ENCODE data around the gene IQGAP2.

Gene IQGAP2

DNA sequence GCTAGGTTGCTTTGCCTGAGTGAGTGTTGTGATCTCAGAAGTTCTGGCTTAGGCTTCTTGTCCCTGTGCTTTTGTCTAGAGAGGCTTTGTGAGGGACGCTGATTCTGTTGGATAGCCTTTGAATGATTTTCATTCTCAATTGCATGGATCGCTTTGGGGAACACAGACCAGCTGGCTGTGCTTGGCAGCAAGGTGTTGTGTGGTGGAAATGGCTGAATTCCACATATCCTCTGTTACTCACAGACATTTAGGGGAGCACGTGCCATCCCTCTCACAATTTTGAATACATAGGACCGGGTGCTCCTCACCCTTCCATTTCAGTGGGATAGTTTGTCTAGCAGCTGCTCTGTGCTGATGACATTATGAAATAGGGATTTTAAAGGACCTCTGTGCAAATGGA, 76.2 kb downstream of the IQGAP2 start:
- Mint-ChIP-seq H3K36me3 (ENCODE audit: low read depth) (peaks cover 13% of the 10 kb centered on the region), H3K4me1 (ENCODE audit: low read depth) (peaks cover 22% of the 10 kb centered on the region), H3K27ac (no peak overlapping the region), H3K27me3 (ENCODE audit: low read depth) (no peaks in the 10 kb centered on the region), H3K4me3 (no peak overlapping the region), H3K9me3 (no peaks in the 10 kb centered on the region)

DNA sequence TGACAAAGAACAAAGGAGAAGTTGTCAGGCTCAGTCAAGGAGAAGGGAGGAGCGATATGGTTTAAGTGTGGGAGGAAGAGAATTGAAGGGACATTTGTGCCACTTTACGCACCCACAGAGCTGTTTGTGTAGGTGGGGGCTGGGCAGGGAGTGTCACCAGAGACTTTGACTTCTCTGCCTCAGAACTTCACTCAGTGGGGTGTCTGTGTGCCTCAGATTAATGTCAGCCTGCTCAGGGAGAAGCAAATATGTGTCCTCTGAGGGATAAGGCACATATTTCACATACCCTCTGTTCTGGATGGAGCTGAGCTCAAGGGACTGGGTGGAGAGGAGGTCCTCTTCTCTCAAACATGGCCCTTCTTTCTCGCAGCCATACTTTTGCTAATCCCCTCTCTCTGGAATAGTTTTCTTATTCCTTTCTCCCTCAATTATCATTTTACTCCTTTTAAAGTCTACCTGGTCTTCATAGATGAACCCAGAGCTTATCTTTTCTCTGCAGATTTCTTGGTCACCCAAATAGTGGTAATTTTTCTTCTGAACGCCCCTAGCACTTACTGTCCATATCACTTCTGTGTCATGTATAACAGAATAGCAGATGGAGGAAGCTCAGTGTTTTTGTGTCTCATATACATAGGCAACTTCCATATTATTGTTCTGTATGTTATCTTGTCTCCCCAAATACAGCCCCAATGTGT, 77.0 kb downstream of the IQGAP2 start:
- Mint-ChIP-seq H3K4me1 (ENCODE audit: low read depth) (peaks cover 18% of the 10 kb centered on the region), H3K4me3 (no peak overlapping the region), H3K9me3 (no peaks in the 10 kb centered on the region), H3K27ac (no peak overlapping the region), H3K27me3 (ENCODE audit: low read depth) (no peaks in the 10 kb centered on the region), H3K36me3 (ENCODE audit: low read depth) (peaks cover 12% of the 10 kb centered on the region)

DNA sequence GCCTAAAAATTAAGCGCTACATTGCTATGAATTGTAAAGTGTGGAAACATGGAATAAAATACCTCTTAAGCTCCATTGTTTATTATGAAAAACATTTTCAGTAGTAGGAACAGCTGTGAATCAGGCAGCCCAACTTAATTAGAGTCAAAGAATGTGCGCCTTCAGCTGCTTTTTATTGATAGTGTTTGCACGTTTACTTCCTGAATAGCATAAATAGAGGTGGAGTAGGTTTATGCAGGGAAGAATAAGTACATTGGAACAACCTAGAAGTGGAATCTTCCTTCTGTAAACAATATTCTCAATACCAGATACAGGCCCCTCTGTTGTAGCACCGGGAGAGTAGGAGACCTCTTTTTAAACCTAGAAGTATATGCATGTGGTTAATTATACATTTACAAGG, 79.9 kb downstream of the IQGAP2 start:
- no peak overlapping the region for H3K4me3 Mint-ChIP-seq
- H3K4me1 Mint-ChIP-seq (ENCODE audit: low read depth), result peaks cover 9% of the 10 kb centered on the region
- no peak overlapping the region for H3K27ac Mint-ChIP-seq
- H3K36me3 Mint-ChIP-seq (ENCODE audit: low read depth), result peaks cover 6% of the 10 kb centered on the region
- no peaks in the 10 kb centered on the region for H3K9me3 Mint-ChIP-seq
- H3K27me3 Mint-ChIP-seq (ENCODE audit: low read depth), result no peaks in the 10 kb centered on the region

DNA sequence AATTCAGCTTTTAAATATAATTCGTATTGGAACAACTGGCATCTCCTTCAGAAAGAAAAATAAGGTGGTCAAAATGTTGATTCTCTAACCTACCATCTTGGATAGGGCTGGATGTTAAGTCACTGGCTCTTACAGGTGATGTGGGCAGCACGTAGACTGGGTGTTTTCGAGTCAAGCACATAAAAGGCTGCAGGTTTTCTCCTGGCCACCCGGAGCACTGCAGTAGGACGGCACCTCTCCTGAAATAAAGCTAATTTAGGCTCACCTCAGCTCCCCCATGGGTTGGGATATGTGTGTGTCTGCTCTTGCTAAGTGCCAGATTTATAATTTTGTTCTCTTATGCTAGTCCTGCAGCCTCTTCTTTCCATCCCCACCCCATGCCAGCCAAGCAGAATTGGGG, 80.3 kb downstream of the IQGAP2 start:
- no peak overlapping the region for H3K4me3 Mint-ChIP-seq
- H3K4me1 Mint-ChIP-seq (ENCODE audit: low read depth), result peaks cover 9% of the 10 kb centered on the region
- peaks cover 6% of the 10 kb centered on the region for H3K36me3 Mint-ChIP-seq (ENCODE audit: low read depth)
- H3K9me3 Mint-ChIP-seq, result no peaks in the 10 kb centered on the region
- no peaks in the 10 kb centered on the region for H3K27me3 Mint-ChIP-seq (ENCODE audit: low read depth)
- H3K27ac Mint-ChIP-seq, result no peak overlapping the region

DNA sequence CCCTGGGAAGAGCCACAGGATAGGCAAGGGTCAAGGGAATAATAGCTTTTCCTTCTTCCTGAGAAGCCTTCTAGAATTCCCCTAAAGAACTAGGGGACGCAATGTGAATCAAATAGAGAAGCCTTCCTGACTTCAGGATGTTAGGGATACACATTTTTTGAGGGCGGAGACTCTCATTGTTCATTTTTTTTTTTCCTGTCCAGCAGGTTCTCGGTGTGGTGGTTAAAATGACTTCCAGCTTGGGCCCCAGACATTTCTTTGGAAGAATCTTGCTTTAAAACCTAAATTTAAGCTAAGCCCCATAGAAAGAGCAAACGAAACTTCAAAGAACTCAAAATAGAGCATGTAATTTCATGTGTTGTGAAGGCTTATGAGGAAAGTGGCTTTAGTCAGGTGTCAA, 80.8 kb downstream of the IQGAP2 start:
- no peak overlapping the region for H3K27ac Mint-ChIP-seq
- peaks cover 5% of the 10 kb centered on the region for H3K36me3 Mint-ChIP-seq (ENCODE audit: low read depth)
- no peaks in the 10 kb centered on the region for H3K9me3 Mint-ChIP-seq
- no peaks in the 10 kb centered on the region for H3K27me3 Mint-ChIP-seq (ENCODE audit: low read depth)
- no peak overlapping the region for H3K4me3 Mint-ChIP-seq
- peaks cover 9% of the 10 kb centered on the region for H3K4me1 Mint-ChIP-seq (ENCODE audit: low read depth)

DNA sequence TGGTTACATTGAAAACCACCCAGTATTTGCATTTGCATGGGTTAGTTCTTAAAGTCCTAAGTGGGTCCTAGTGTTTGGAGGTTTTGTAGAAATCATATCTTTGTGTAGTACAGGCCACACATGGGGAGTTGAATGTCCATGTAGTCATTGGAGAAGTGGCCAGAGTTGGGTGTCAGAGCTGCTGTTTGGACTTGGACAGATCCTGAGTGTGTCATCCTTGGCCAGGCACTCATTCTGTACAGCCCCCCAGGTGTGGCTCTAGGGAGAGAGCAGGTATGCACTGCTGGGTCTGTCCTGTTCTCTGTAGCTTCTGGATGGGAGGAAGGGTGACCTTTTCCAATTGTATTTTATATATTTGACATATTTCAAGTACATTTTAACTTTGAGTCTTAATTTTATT, 82.4 kb downstream of the IQGAP2 start:
- Mint-ChIP-seq H3K9me3 (no peaks in the 10 kb centered on the region), H3K36me3 (ENCODE audit: low read depth) (peaks cover 5% of the 10 kb centered on the region), H3K27me3 (ENCODE audit: low read depth) (no peaks in the 10 kb centered on the region), H3K27ac (no peak overlapping the region), H3K4me3 (no peak overlapping the region), H3K4me1 (ENCODE audit: low read depth) (peaks cover 4% of the 10 kb centered on the region)

DNA sequence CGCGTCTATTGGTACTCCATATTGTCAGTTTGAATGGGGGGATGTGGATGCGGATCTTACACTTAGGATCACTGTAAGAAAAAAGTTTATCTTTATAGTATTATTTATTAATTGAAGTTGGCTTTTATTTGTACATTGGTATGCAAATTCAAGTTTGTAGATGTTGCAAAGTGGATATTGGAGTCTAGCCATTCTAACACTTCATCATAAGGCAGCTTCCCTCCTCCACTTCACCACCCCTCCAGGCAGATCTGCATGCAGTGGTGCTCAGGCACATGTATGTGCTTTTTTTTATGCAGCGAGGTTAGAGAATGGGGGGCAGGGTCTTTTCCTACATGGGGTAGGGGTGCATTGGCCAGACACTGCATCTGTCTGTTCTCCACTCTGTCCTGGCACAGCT, 84.3 kb downstream of the IQGAP2 start:
- Mint-ChIP-seq H3K27ac (no peak overlapping the region), H3K27me3 (ENCODE audit: low read depth) (no peaks in the 10 kb centered on the region), H3K9me3 (no peaks in the 10 kb centered on the region), H3K4me3 (no peak overlapping the region), H3K36me3 (ENCODE audit: low read depth) (peaks cover 2% of the 10 kb centered on the region), H3K4me1 (ENCODE audit: low read depth) (peaks cover 13% of the 10 kb centered on the region)

DNA sequence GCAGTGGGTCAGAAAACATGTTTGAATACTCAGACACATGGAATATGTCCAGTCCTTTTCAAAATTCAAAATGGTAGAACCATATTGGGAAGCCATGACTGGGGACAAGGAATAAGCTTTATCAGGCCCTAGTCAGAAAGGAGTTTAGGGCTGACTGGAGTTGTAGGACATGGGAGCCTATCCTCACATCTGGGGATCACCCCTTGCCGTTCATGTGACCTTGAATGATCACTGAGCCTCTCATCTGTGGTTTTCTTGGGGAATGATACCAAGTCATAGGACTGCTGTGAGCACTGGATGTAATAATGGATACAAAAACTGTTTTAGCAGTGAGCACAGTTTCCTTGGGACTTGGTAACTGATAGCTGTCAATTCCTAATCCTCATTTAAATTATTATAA, 84.7 kb downstream of the IQGAP2 start:
- Mint-ChIP-seq H3K4me1 (ENCODE audit: low read depth) (peaks cover 17% of the 10 kb centered on the region), H3K27ac (no peak overlapping the region), H3K9me3 (no peaks in the 10 kb centered on the region), H3K4me3 (no peak overlapping the region), H3K36me3 (ENCODE audit: low read depth) (peaks cover 1% of the 10 kb centered on the region), H3K27me3 (ENCODE audit: low read depth) (no peaks in the 10 kb centered on the region)

DNA sequence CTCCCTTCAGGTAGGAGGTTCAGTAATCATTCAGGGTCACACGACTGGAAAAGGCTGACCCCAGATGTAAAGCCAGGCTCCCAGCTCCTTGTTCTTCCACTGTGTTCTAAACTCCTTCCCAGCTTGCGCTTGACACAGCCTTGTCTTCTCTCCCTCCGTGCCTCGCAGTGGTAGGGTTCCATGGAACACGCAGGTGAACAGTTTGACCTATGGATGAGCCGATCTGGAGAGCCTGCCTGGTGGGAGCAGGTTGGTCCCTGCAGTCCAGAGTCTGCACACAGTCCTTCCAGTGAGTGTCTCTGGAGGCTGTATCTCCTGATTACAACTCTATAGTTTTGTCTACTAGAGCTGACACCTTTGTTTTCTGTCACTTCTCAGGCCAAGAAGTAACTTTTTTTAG, 85.9 kb downstream of the IQGAP2 start:
- Mint-ChIP-seq H3K27ac (no peak overlapping the region), H3K4me1 (ENCODE audit: low read depth) (peaks cover 18% of the 10 kb centered on the region), H3K4me3 (no peak overlapping the region), H3K27me3 (ENCODE audit: low read depth) (no peaks in the 10 kb centered on the region), H3K9me3 (no peaks in the 10 kb centered on the region), H3K36me3 (ENCODE audit: low read depth) (peaks cover 1% of the 10 kb centered on the region)

DNA sequence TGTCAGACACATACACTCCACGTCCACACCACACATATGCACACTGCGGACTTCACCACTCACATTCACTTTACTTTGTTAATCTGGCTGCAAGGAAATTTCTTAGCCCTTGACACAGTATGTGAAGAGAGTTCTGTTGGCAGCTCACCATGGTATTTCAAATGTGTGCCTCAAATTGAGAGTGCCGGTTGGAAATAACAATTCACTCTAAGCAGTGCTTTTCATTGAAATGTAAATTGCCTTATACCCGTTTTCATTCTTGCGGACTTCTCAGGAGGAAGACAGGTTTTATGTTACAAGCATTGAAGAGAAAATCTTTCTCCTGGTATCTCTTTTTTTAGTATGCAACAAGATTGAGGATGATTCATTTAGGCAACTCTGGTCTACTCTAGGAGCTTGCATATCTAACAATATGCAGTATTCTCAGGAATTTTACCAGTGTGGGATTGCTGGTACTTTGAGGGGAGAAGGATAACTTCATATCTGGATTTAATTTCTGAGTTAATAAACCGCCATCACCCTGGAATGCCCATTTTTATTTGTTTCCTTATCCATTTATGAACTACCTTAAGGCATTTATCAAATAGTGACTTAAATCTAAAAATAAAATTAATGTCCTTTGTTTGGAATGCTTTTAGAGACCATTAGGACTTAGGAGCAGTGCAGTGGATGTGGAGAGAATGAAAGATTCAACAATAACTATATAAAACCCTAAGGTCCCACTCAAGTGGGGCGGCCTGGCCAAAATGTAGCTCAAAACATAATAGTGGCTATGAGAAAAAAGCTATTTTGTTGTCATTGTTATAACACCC, 87.0 kb downstream of the IQGAP2 start:
- Mint-ChIP-seq H3K36me3 (ENCODE audit: low read depth) (peaks cover 6% of the 10 kb centered on the region), H3K4me3 (no peak overlapping the region), H3K4me1 (ENCODE audit: low read depth) (peaks cover 20% of the 10 kb centered on the region), H3K9me3 (no peaks in the 10 kb centered on the region), H3K27ac (no peak overlapping the region), H3K27me3 (ENCODE audit: low read depth) (no peaks in the 10 kb centered on the region)

DNA sequence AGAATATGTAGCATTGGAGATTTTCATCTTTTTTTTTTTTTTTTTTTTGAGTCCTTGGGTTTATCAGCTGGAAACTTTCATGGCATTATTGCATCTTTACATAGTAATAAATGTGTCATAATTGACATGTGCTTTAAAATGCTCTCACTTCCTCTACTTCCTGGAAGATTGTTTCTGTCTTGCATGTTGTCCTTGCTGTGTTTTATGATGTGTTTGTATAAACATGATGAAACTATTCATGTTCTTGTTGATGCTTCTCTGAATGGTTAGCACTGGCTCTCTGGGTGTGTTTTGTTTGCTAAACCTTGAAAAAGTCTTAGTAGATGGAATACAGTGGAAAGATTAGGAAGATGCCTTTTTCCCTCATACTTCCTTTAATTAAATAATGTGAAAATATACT, 87.9 kb downstream of the IQGAP2 start:
- H3K27ac Mint-ChIP-seq, result no peak overlapping the region
- H3K36me3 Mint-ChIP-seq (ENCODE audit: low read depth), result peaks cover 6% of the 10 kb centered on the region
- no peaks in the 10 kb centered on the region for H3K27me3 Mint-ChIP-seq (ENCODE audit: low read depth)
- no peak overlapping the region for H3K4me3 Mint-ChIP-seq
- H3K9me3 Mint-ChIP-seq, result no peaks in the 10 kb centered on the region
- peaks cover 20% of the 10 kb centered on the region for H3K4me1 Mint-ChIP-seq (ENCODE audit: low read depth)

DNA sequence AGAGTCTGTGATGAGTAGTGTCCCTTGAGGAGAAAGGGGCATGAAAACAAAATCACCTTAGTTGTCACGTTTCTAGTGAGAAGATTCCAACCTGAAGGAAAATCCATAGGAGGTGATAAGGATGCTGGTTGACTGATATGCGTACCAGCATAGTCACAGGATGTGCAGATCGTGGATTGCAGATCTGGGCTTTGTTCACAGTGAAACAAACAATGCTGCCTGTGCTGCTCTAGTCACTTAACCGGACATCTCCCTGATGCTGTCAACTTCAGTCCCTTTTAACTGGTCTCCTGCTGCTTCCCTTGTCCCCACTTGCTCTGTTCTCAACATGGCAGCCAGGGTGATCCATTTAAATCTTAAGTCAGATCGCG, 89.7 kb downstream of the IQGAP2 start:
- no peaks in the 10 kb centered on the region for H3K27me3 Mint-ChIP-seq (ENCODE audit: low read depth)
- peaks cover 7% of the 10 kb centered on the region for H3K36me3 Mint-ChIP-seq (ENCODE audit: low read depth)
- peaks cover 23% of the 10 kb centered on the region for H3K4me1 Mint-ChIP-seq (ENCODE audit: low read depth)
- H3K4me3 Mint-ChIP-seq, result no peak overlapping the region
- H3K9me3 Mint-ChIP-seq, result no peaks in the 10 kb centered on the region
- no peak overlapping the region for H3K27ac Mint-ChIP-seq

DNA sequence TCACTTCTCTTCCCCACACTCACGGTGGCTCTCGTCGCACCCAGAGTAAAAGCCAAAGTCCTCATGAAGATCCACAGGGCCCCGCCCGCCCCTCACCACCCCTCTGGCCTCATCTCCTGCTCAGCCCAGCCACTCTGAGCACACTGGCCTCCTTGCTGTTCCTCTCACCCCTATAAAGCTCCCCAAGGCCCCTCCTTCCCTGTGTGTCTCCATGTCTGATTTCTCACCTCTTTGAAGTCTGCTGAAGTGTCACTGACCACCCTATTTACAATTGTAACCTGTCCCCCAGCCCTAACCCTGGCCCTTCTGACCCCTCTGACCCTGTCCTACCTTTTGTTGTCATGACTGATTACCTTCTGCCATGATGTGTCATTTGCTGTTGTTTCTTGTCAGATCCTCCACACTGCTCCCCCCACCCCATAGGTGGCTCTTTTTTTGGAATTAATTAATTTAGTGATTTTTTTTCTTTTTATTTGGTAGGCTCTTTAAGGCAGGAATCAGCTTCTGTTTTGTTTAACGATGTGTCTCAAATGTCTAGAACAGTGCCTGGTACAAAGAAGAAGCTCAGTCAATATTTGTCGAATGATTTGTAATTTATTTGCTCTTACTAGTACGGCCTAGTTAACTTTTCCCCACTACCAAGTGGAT, 90.2 kb downstream of the IQGAP2 start:
- no peak overlapping the region for H3K4me3 Mint-ChIP-seq
- peaks cover 23% of the 10 kb centered on the region for H3K4me1 Mint-ChIP-seq (ENCODE audit: low read depth)
- no peak overlapping the region for H3K27ac Mint-ChIP-seq

DNA sequence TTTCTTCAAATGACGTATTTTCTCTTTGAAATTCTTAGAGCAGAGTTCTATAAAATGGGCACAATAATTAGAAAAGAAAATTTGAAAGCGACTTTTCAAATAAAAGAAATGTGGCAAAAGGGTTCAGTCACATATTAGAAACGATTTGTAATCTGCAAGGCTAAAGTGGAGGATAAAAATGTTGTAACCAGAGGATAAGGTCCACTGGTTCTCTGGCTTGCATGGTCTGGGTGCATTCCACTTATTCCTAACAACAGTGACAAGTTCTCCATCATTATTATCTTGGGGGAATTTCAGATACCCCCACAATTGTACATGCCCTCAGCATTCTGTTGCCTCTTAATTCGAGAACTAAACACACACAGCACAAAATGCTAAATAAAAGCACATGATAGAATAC, 91.1 kb downstream of the IQGAP2 start:
- H3K4me1 Mint-ChIP-seq (ENCODE audit: low read depth), result peaks cover 25% of the 10 kb centered on the region
- no peak overlapping the region for H3K4me3 Mint-ChIP-seq
- no peaks in the 10 kb centered on the region for H3K9me3 Mint-ChIP-seq
- H3K36me3 Mint-ChIP-seq (ENCODE audit: low read depth), result peaks cover 10% of the 10 kb centered on the region
- no peak overlapping the region for H3K27ac Mint-ChIP-seq
- no peaks in the 10 kb centered on the region for H3K27me3 Mint-ChIP-seq (ENCODE audit: low read depth)

More for the DNA sequence above, 90.2 kb downstream of the IQGAP2 start:
- no peaks in the 10 kb centered on the region for H3K27me3 Mint-ChIP-seq (ENCODE audit: low read depth)
- H3K36me3 Mint-ChIP-seq (ENCODE audit: low read depth), result peaks cover 7% of the 10 kb centered on the region
- no peaks in the 10 kb centered on the region for H3K9me3 Mint-ChIP-seq

DNA sequence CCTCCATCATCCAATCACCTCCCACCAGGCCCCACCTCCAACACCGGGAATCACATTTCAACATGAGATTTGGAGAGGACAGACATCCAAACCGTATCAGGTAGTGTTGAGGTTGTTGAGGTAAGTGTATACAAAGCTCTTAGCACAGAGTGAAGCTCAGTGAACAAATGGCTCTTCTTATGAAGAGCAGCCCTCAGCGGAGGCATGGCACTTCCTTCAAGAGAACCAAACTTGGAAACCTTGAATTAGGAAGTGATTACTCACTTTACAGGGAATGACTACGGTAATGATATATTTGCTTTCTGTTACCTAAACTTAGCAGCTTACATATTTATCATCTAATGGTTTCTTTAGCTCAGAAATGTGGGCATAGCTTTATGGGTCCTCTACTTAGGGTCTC, 92.8 kb downstream of the IQGAP2 start:
- H3K4me3 Mint-ChIP-seq, result no peak overlapping the region
- H3K4me1 Mint-ChIP-seq (ENCODE audit: low read depth), result peaks cover 25% of the 10 kb centered on the region
- H3K27me3 Mint-ChIP-seq (ENCODE audit: low read depth), result no peaks in the 10 kb centered on the region
- no peak overlapping the region for H3K27ac Mint-ChIP-seq
- no peaks in the 10 kb centered on the region for H3K9me3 Mint-ChIP-seq
- H3K36me3 Mint-ChIP-seq (ENCODE audit: low read depth), result peaks cover 10% of the 10 kb centered on the region
